ENCODE data around the gene ASB2.
A peak's percentile ranks its signal among the peaks of the same experiment; 100 is the strongest.

Gene ASB2, protein sequence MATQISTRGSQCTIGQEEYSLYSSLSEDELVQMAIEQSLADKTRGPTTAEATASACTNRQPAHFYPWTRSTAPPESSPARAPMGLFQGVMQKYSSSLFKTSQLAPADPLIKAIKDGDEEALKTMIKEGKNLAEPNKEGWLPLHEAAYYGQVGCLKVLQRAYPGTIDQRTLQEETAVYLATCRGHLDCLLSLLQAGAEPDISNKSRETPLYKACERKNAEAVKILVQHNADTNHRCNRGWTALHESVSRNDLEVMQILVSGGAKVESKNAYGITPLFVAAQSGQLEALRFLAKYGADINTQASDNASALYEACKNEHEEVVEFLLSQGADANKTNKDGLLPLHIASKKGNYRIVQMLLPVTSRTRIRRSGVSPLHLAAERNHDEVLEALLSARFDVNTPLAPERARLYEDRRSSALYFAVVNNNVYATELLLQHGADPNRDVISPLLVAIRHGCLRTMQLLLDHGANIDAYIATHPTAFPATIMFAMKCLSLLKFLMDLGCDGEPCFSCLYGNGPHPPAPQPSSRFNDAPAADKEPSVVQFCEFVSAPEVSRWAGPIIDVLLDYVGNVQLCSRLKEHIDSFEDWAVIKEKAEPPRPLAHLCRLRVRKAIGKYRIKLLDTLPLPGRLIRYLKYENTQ

DNA sequence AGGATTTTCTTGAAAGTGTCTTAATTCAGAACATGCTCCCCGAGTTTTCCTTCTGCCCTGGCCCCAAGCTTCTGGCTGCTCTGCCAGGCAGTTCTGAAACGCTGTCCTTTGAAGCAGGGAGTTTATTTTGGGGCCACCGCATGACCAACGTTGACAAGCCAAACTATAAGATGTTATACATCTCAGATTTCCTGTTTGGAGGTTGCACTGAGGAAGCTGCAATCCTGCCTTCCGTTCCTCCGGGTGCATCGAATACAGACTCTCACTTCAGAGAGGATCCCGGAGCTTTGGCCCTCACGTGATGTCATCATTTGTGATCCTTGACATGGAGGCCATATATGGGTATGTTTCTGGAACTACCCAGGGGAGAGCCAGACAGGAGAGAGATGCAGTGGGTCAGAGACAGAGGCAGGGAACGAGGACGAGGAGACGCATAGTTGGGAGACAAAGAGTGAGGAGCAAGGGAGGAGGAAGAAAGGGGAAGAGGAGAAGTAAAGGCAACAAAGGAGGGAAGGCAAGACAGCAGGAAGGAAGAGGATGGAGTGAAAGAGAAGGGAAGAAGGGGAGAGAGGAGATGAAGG is at the start of gene ASB2:
Gene ASB2, minus strand, starts transcription at position 94 of the 581 bp plus-strand sequence. CDS start 12,031 bp downstream, outside the sequence.
- H3K4me3 ChIP-seq (ENCODE audit: low read depth, low read length), result no peak within 1 kb of the TSS

GRCh38 chr14:94025720-94026119 is 49.4 kb upstream of the ASB2 start:
- DNase-seq (ENCODE audit: low read depth), result no peak
- peak overlapping the region; percentile 62 for H3K4me3 ChIP-seq (ENCODE audit: low read depth, low read length)

More for the DNA sequence above, at the start of gene ASB2:
- no peak for DNase-seq (ENCODE audit: low read depth)

- DNase-seq (ENCODE audit: low read depth), result no peak
- no peak overlapping the region for H3K4me3 ChIP-seq (ENCODE audit: low read depth, low read length)
Measured at GRCh38 chr14:94024549-94024948, 48.2 kb upstream of the ASB2 start.

GRCh38 chr14:94022532-94023411 is 46.4 kb upstream of the ASB2 start:
- H3K4me3 ChIP-seq (ENCODE audit: low read depth, low read length), result no peak overlapping the region
- DNase-seq (ENCODE audit: low read depth), result no peak

- H3K4me3 ChIP-seq (ENCODE audit: low read depth, low read length), result no peak overlapping the region
- DNase-seq (ENCODE audit: low read depth), result no peak
Measured at GRCh38 chr14:94021416-94022157, 45.2 kb upstream of the ASB2 start.

GRCh38 chr14:94021001-94021400 is 44.6 kb upstream of the ASB2 start:
- H3K4me3 ChIP-seq (ENCODE audit: low read depth, low read length), result no peak overlapping the region
- no peak for DNase-seq (ENCODE audit: low read depth)

GRCh38 chr14:94020267-94020666 is 43.9 kb upstream of the ASB2 start:
- H3K4me3 ChIP-seq (ENCODE audit: low read depth, low read length), result no peak overlapping the region
- DNase-seq (ENCODE audit: low read depth), result no peak

DNA sequence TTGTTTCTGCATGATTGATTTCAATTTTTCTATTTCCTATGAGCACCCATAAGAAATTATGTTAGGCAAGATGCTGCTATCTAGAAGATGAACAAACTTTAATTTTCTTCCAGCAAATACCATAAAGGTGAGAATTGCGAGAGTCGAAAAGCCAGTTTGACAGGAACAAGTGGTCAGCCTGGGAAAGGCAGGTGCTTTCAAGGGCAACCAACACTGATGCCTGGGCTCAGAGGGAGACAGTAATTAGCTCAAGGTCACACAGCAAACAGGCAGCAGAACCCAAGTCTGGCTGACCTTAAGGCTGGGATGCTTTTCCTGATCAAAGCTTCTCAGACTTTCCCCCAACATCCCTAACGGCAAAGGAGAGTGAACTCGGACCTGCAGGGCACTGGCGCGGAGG is 43.0 kb upstream of the ASB2 start:
- no peak overlapping the region for H3K4me3 ChIP-seq (ENCODE audit: low read depth, low read length)
- DNase-seq (ENCODE audit: low read depth), result no peak

- no peak for DNase-seq (ENCODE audit: low read depth)
- H3K4me3 ChIP-seq (ENCODE audit: low read depth, low read length), result no peak overlapping the region
Measured at GRCh38 chr14:94018308-94018707, 41.9 kb upstream of the ASB2 start.

DNA sequence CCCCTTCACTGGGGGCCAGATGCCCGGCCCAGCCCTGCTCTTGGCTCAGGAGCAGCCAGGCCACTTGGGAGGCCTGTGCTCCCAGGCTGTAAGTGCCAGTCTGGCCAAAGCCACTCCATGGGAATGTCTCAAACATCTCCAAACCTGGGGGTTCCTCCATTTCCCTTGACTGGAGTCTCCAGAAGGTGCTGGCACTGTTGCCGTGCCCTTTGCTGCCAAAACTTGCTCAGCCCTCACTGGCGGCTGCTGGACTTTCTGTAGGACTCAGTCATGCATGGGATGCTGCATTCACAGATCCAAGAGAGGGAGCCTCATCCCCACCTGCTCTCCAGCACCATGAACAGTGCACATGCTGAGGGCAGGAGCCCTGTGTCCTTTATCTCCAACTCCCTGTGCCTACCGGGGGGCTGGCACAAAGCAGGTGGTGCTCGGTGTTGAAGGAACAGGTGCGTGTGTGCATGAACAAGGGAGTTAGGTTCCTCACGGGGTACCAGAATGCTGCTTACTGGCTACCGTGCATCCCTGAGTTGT is 40.1 kb upstream of the ASB2 start:
- no peak for DNase-seq (ENCODE audit: low read depth)
- H3K4me3 ChIP-seq (ENCODE audit: low read depth, low read length), result no peak overlapping the region

DNA sequence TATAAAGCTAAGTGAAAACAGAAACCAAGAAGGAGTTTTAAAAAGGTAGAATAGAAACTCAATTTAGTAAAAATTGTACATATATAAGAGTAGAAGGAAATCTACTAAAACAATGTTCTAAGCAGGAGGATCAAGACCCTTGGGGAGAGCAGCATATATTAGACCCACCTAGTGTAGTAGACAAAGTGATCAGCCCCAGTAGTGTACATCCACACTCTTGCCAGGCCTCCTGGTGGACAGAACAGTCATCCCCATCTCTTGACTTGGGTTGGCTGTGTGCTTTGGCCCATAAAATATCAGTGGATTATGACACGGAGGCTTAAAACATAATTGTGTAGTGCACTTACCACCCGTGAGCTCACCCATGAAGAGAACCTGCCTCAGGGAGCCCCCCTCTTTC is 38.9 kb upstream of the ASB2 start:
- DNase-seq (ENCODE audit: low read depth), result no peak
- no peak overlapping the region for H3K4me3 ChIP-seq (ENCODE audit: low read depth, low read length)

- no peak overlapping the region for H3K4me3 ChIP-seq (ENCODE audit: low read depth, low read length)
- DNase-seq (ENCODE audit: low read depth), result no peak
Measured at GRCh38 chr14:94014382-94014781, 38.0 kb upstream of the ASB2 start.

DNA sequence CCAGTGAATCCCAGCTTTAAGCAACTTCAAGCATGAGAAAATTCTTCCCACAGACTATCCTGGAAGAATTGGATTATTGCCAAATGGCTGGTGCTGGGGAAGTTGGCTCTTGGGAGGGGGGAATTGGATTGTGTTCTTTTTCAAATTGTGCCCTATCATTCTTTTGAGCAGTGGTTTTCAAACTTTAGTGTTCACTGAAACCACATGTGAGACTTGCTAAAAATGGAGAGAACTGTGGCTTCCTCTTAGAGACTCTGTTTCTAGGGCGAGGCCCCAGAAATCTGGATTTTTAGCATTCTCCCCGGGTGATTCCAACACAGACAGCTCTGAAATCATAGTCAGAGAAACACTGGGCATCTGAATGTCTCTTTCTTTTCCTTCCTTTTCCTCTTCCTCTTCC is 35.4 kb upstream of the ASB2 start:
- no peak for DNase-seq (ENCODE audit: low read depth)
- no peak overlapping the region for H3K4me3 ChIP-seq (ENCODE audit: low read depth, low read length)

- DNase-seq (ENCODE audit: low read depth), result no peak
- no peak overlapping the region for H3K4me3 ChIP-seq (ENCODE audit: low read depth, low read length)
Measured at GRCh38 chr14:94010625-94011024, 34.3 kb upstream of the ASB2 start.

- no peak overlapping the region for H3K4me3 ChIP-seq (ENCODE audit: low read depth, low read length)
- peak; percentile 17 for DNase-seq (ENCODE audit: low read depth)
Measured at GRCh38 chr14:94009767-94010166, 33.4 kb upstream of the ASB2 start.

- DNase-seq (ENCODE audit: low read depth), result no peak
- no peak overlapping the region for H3K4me3 ChIP-seq (ENCODE audit: low read depth, low read length)
Measured at GRCh38 chr14:94008234-94008633, 31.9 kb upstream of the ASB2 start.

GRCh38 chr14:94005324-94006073 is 29.1 kb upstream of the ASB2 start:
- H3K4me3 ChIP-seq (ENCODE audit: low read depth, low read length), result no peak overlapping the region
- DNase-seq (ENCODE audit: low read depth), result no peak

- H3K4me3 ChIP-seq (ENCODE audit: low read depth, low read length), result no peak overlapping the region
- DNase-seq (ENCODE audit: low read depth), result no peak
Measured at GRCh38 chr14:94004015-94004414, 27.6 kb upstream of the ASB2 start.

All from skeletal muscle cell (primary cell).